HG02759 (cell line): Measurements from ENCODE around the gene PDGFD.

ENCODE experiments used
- ATAC-seq: cut with Tn5 transposase; IDR thresholded peaks from one replicate; pipeline ENCODE4 v1.9.1; 2021; ENCODE audit warnings: mild to moderate bottlenecking, moderate library complexity; ENCODE audit not compliant: unreplicated experiment

The PDGFD gene

GRCh38 chr11:103894034-103894433, 269.9 kb downstream of the PDGFD start:
- ATAC-seq, result no peak

DNA sequence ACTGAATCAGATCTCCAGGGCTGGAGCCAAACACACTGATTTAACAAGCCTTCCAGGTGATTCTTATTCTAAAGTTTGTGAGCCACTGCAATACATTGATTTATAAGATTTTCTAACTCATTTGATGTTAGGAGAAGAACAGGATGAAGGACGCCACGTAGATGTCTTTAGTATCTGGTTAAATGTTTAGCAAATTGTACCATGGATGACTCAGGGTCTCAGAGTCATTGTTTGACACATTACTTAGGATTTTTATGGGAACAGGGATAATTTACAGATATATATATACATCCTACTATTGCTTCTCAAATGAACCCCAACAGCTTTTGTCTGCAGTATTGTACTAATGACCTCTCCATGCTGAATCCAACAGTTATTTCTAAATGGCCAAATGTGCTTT, 270.6 kb downstream of the PDGFD start:
- ATAC-seq, result no peak

- ATAC-seq, result no peak
Observed at GRCh38 chr11:103892603-103893002, 271.3 kb downstream of the PDGFD start.

DNA sequence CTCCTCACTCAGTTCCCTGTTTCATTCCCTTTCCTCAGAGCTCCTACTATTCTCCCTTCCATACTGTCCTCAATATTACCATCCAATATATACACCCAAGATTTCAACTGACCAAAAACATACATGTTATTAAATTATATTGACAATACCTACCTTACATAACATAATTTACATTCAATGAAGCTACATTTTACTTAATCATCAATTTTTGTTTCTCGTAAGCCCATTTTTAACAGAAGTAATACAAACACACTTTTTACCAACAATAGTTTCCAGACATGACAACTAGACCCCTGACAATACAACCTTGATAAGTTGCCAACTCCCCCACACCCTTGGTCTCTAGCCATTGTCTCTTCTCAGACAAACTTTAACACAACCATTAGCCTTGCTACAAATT, 273.3 kb downstream of the PDGFD start:
- ATAC-seq, result no peak

DNA sequence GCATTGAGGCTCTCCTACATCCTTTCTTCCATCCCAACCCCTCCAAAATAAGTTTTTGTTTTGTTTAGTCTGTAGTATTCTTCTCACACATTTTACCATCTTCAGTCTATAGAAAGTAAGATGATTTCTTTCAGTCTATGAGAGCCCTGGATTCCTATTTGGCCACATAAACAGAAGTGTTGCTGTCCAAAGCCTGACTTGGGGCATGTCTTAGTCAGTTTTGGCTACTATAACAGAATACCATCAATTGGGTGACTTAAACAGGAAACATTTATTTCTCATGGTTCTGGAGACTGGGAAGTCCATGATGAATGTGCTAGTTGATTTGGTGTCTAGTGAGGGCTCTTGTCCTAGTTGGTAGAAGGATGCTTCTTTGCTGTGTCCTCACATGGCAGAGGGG, 274.3 kb downstream of the PDGFD start:
- ATAC-seq, result no peak

- no peak for ATAC-seq
Observed at GRCh38 chr11:103888541-103888951, 275.4 kb downstream of the PDGFD start.

- no peak for ATAC-seq
Observed at GRCh38 chr11:103887001-103887658, 276.8 kb downstream of the PDGFD start.

DNA sequence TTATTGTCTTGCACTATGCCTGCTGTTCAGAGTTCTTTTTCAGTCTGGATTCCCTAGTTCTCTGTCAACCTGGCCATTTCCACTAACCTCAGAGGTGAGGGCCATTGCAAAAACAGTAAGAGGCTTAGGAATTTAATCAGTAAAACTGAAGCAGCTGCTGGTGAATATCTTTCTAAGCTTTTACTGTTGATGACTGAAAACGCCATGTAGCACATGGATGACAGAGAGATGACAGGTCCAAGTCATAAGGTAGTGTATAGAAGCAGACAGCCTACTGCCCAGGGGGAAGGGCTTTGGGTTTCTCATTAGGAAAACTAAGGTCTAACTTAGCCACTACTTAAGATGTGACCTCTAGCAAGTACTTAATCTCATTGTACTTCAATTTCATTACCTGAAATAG, 280.1 kb downstream of the PDGFD start:
- no peak for ATAC-seq

DNA sequence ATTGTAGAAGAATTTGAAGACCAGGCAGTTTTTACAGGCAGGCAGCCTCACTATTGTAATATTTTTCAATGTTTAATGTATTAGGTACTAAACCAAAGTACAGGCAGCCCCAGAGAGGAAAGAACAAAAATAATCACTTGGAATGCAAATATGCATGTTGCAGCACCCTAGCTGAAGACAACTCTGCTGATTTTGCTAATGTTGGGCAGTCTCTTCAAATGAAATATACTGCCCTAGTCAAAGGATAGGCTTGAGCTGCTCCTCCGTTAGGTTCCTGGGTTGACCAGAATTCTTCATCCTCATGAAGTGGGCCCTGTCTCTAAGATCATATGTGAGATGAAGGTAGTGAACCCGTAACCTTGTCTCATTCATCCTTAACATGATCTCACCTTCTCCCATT, 280.7 kb downstream of the PDGFD start:
- no peak for ATAC-seq

- no peak for ATAC-seq
Observed at GRCh38 chr11:103881584-103881983, 282.4 kb downstream of the PDGFD start.

GRCh38 chr11:103880968-103881367, 283.0 kb downstream of the PDGFD start:
- ATAC-seq, result no peak

DNA sequence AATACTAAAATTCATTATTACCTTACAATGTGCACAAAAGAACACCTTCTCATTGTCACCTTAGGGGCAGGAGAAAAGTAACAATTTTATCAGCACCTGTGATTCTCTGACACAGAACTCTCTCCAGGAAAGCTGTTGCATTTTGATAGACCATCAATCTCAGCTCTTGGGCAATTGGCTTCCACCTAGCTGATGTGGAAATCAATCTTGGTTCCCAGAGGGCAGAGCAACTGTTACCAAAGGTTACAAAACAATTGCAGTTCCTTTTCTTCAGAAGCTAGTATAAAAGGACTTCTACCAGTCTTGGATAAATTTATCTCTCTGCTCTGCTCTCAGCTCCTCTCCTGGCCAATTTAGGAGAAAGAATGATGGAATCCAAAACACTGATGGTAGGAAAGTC, 285.3 kb downstream of the PDGFD start:
- no peak for ATAC-seq

DNA sequence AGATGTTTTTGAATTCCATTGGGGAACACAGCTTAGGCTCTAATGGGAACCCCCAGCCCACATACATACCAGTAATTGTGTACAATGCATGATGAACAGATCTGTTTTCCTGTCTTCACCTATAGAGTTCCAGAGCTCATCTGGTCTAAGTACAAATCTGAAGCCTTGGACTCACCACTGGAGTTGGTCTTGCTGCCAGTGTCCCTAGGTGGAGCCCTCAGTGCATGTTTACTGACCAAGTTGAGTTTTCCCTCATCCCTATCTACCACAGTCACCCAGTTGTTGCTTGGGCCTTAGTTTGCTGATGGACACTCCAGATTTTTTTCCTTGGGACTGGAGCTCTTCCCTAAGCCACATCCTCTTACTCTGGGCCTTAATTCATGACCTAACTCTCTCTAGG, 286.7 kb downstream of the PDGFD start:
- no peak for ATAC-seq

DNA sequence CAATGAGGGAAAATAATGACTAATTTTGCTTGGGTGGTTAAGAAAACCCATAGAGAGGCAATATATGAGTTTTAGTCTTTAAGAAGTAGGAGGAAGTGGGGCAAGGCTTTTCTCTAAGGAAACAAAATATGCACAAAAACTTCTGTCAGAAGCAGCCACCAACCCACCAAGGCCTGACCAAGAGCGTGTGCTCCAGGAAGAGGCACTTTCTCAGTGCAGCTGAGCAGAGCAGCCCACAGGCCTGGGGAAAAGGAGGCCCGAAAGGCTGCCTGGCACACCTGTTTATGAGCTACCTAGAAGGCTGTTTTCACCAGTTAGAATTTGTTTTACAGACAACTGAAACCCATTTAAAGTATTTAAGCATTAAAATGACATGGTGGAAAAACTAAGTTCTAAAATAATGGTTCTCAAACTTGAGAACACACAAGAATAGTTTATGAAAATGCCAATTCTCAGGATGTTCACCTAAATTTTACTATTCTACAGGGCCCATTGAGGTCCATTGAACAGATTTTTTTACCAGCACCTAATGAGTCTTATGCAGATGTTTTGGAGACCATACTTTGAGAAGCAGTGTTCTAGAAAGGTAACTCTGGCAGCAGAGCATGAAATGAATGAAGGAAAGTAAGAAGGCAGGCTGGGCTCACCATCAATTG, 288.0 kb downstream of the PDGFD start:
- peak; percentile 89 for ATAC-seq

- ATAC-seq, result no peak
Observed at GRCh38 chr11:103872748-103873147, 291.2 kb downstream of the PDGFD start.

GRCh38 chr11:103871923-103872551, 291.9 kb downstream of the PDGFD start:
- ATAC-seq, result no peak

DNA sequence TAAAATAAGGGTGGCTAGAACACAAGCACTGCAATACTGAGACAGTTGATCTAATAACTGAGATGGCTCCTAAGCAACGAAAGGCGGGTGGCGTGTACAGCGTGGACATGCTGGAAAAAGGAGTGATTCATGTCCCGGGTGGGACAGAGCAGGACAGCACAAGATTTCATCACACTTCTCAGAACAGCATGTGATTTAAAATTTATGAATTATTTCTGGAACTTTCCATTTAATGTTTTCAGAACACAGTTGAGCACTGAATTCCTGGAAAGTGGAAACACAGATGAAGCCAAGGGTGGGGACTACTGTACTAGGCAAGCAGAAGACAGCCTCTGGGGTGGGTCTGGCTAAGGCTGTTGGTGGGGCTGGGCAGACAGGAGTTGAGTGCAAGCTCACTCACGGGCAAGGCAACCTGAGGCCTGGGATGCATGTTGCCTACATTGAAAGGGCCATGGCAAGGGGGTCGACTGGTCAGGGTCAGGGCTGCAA, 293.1 kb downstream of the PDGFD start:
- no peak for ATAC-seq

GRCh38 chr11:103867481-103867880, 296.5 kb downstream of the PDGFD start:
- no peak for ATAC-seq

DNA sequence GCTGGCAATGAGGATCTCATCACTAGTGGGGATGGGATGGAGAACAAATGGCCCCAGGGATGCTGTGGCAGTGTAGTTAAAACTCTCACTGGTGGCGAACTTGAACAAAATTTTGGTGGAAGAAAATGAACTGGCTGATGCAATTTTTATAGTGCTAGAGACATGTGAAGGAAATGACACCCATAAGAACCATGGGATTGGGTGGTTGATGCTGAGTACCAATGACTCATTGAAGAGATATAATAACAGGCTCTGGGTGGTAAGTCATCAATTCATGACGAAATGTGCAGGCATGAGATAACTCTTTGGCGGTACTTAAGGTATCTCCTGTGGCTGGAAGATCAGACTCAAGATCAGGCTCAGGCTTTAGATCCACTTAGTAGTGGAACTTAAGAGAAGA, 300.4 kb downstream of the PDGFD start:
- no peak for ATAC-seq

- no peak for ATAC-seq
Observed at GRCh38 chr11:103862802-103863174, 301.2 kb downstream of the PDGFD start.

DNA sequence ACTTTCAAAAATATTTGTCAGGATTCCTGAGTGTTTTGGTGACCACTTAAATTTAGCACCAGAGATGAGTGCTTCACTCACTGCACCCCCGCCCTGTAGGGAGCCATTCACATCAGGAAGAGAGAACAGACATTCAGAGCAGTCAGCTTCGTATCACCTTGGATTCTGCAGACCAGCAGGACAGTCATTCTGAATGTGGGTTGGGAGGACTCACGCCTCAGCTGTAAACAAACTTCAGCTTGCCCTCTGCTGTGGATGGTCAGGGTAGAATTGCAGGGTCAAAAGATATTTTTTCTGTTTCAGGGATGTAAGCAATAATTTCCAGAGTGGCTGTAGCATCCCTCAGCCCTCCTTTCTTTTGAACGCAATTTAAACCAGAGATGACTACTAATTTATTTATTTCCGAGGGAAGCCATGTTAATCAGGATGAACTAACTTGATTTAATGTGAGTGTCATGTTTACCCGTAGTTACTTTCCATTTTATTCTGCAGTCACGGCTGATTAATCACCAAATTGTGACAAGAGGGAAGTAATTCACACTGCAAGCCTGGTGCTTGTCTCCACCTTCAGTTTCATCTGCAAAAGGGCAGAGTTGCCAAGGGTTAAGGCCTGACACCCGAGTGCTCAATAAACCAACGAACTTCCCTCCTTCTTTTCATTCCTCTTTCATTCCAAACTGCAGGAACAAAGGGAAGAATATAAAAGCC, 301.7 kb downstream of the PDGFD start:
- peak; percentile 78 for ATAC-seq
